Stimulated activated naive CD8-positive, alpha-beta T cell treated with anti-CD3 and anti-CD28 coated beads, Interleukin-15, Interleukin-2, amounts not matched to agents 100 ng/mL and 50 ng/mL, for 24 hours (primary cell): ENCODE results near the gene MIOS.

Experiments used
- H3K27ac Mint-ChIP-seq: one replicate; pipeline ENCODE4 v1.8.0; 2021; ENCODE audit warnings: mild to moderate bottlenecking, mixed read lengths
- H3K27me3 Mint-ChIP-seq: one replicate; pipeline ENCODE4 v1.8.0; 2021; ENCODE audit warnings: mixed read lengths
- H3K36me3 Mint-ChIP-seq: one replicate; pipeline ENCODE4 v1.8.0; 2021; ENCODE audit warnings: low read depth, mixed read lengths
- H3K4me1 Mint-ChIP-seq: one replicate; pipeline ENCODE4 v1.8.0; 2021; ENCODE audit warnings: low read depth, mixed read lengths
- H3K4me3 Mint-ChIP-seq: one replicate; pipeline ENCODE4 v1.8.0; 2021; ENCODE audit warnings: mild to moderate bottlenecking, mixed read lengths
- H3K9me3 Mint-ChIP-seq: one replicate; pipeline ENCODE4 v1.8.0; 2021; ENCODE audit warnings: mixed read lengths

MIOS gene

DNA sequence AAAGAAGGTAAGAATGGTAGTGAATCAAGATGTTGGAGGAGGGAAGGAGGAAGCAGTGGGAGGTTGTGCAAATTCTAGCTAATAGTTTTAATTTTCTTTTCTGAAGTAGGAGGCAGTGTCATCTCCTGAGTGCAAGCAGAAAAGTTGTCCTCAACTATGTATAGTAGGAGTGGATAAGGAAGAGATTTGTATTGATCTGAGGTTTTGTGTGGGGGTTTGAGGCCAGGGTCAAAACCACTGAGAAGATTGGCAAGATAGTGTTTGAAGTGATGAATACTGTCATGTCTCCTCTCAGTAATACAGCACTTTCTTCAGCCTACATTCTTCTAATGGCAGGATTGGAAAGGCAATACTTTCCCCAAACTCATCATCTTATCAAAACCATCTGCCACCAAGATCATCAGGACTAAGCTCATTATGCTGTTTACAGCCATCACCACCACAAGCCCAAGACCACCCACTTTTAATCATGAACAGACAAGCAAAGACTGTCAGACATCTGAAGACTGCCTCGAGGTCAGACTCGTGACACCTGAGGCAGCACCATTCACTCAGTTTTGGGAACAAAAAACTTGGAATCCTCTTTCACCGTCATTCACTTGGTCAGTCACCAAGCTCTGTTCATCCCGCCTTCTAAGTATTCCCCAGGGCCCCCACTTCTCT lies 1.5 kb upstream of the MIOS start:
- H3K27me3 Mint-ChIP-seq = no peaks in the 10 kb centered on the region
- H3K4me1 Mint-ChIP-seq = peaks cover 25% of the 10 kb centered on the region
- no peak overlapping the region for H3K4me3 Mint-ChIP-seq
- H3K27ac Mint-ChIP-seq = no peak overlapping the region
- H3K9me3 Mint-ChIP-seq = no peaks in the 10 kb centered on the region
- peaks cover 28% of the 10 kb centered on the region for H3K36me3 Mint-ChIP-seq

- Mint-ChIP-seq H3K27me3 (no peaks in the 10 kb centered on the region), H3K36me3 (peaks cover 35% of the 10 kb centered on the region), H3K9me3 (no peaks in the 10 kb centered on the region), H3K4me3 (no peak overlapping the region), H3K27ac (no peak overlapping the region), H3K4me1 (peaks cover 32% of the 10 kb centered on the region)
Observed at GRCh38 chr7:7565746-7566650, 686 bp upstream of the MIOS start.

- Mint-ChIP-seq H3K4me3 (peak overlapping the region; percentile 88), H3K27ac (peak overlapping the region; percentile 83), H3K4me1 (peaks cover 40% of the 10 kb centered on the region), H3K36me3 (peaks cover 42% of the 10 kb centered on the region), H3K27me3 (no peaks in the 10 kb centered on the region), H3K9me3 (no peaks in the 10 kb centered on the region)
Observed at GRCh38 chr7:7567898-7568531, 1.3 kb downstream of the MIOS start.

- peaks cover 47% of the 10 kb centered on the region for H3K36me3 Mint-ChIP-seq
- H3K4me1 Mint-ChIP-seq = peaks cover 45% of the 10 kb centered on the region
- peak overlapping the region; percentile 88 for H3K27ac Mint-ChIP-seq
- H3K27me3 Mint-ChIP-seq = no peaks in the 10 kb centered on the region
- H3K4me3 Mint-ChIP-seq = peak overlapping the region; percentile 88
- no peaks in the 10 kb centered on the region for H3K9me3 Mint-ChIP-seq
Observed at GRCh38 chr7:7568553-7568952, 1.9 kb downstream of the MIOS start.

- Mint-ChIP-seq H3K9me3 (no peaks in the 10 kb centered on the region), H3K4me3 (peak overlapping the region; percentile 88)
Observed at GRCh38 chr7:7569081-7569527, 2.4 kb downstream of the MIOS start.

DNA sequence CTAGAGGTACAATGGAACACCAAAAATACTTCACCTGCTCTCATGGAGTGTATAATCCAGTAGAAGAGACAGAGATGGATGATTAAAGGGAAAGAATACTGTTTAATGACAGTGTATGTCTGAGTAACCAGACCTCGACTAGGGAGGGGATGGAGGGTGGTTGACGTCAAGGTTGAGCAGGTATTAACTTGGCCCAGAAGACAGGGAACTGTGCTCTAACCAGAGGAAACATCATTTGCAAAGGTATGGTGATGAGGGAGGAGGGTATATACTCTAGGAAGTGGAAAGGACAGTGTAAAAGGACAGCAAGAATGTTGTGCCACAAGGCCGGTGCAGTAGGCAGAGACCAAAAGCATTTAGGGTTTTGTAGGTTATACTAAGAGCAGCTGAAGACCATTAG lies 2.9 kb downstream of the MIOS start:
- no peaks in the 10 kb centered on the region for H3K9me3 Mint-ChIP-seq
- H3K4me1 Mint-ChIP-seq = peaks cover 53% of the 10 kb centered on the region
- peak overlapping the region; percentile 88 for H3K4me3 Mint-ChIP-seq
- no peaks in the 10 kb centered on the region for H3K27me3 Mint-ChIP-seq
- H3K27ac Mint-ChIP-seq = peak overlapping the region; percentile 88
- H3K36me3 Mint-ChIP-seq = peaks cover 57% of the 10 kb centered on the region

More at GRCh38 chr7:7569081-7569527, 2.4 kb downstream of the MIOS start:
- Mint-ChIP-seq H3K27me3 (no peaks in the 10 kb centered on the region), H3K27ac (peak overlapping the region; percentile 88), H3K36me3 (peaks cover 53% of the 10 kb centered on the region), H3K4me1 (peaks cover 49% of the 10 kb centered on the region)

GRCh38 chr7:7570584-7570983 lies 3.9 kb downstream of the MIOS start:
- peaks cover 53% of the 10 kb centered on the region for H3K4me1 Mint-ChIP-seq

DNA sequence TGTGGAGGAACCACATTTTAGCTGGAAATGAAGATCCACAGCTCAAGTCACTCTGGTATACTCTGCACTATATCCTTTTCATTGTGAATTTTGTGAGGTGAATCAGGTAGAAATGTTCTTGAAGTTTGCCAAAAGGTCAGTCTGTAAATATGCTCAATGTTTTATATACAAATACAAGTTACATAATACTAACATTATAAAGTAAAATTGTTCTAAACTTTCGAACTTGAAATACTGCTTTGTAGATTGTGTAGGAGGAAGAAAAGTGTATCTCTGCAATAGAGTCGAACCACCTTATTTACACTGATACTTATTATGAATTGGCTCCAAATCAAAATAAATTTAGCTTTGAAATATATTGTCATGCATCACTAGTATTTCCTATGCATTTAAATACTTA lies 7.0 kb downstream of the MIOS start:
- Mint-ChIP-seq H3K4me3 (no peak overlapping the region), H3K27me3 (no peaks in the 10 kb centered on the region), H3K4me1 (peaks cover 43% of the 10 kb centered on the region), H3K36me3 (peaks cover 52% of the 10 kb centered on the region), H3K9me3 (no peaks in the 10 kb centered on the region), H3K27ac (no peak overlapping the region)

More at GRCh38 chr7:7570584-7570983, 3.9 kb downstream of the MIOS start:
- no peaks in the 10 kb centered on the region for H3K9me3 Mint-ChIP-seq
- peaks cover 63% of the 10 kb centered on the region for H3K36me3 Mint-ChIP-seq
- H3K27me3 Mint-ChIP-seq = no peaks in the 10 kb centered on the region
- no peak overlapping the region for H3K27ac Mint-ChIP-seq
- H3K4me3 Mint-ChIP-seq = no peak overlapping the region

- Mint-ChIP-seq H3K4me1 (peaks cover 20% of the 10 kb centered on the region), H3K4me3 (no peak overlapping the region), H3K27me3 (no peaks in the 10 kb centered on the region), H3K27ac (no peak overlapping the region), H3K36me3 (peaks cover 41% of the 10 kb centered on the region), H3K9me3 (no peaks in the 10 kb centered on the region)
Observed at GRCh38 chr7:7576344-7576743, 9.7 kb downstream of the MIOS start.

GRCh38 chr7:7577888-7578287 lies 11.2 kb downstream of the MIOS start:
- Mint-ChIP-seq H3K36me3 (peaks cover 46% of the 10 kb centered on the region), H3K27me3 (no peaks in the 10 kb centered on the region), H3K9me3 (no peaks in the 10 kb centered on the region), H3K4me1 (peaks cover 14% of the 10 kb centered on the region), H3K27ac (no peak overlapping the region), H3K4me3 (no peak overlapping the region)

DNA sequence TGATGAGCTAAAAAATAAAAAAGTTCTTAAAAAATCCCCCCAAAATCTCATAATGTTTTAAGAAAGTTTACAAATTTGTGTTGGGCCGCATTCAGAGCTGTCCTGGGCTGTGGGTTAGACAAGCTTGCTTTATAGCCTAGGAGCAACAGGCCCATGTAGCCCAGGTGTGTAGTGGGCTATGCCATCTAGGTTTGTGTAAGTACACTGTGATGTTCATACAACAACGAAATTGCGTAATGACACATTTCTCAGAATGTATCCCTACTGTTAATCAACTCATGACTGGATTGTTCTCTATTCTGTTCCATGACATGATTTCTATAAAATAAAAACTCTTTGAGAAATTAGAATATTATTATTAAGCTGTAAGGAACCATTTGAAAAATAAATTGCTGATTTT lies 13.0 kb downstream of the MIOS start:
- no peak overlapping the region for H3K27ac Mint-ChIP-seq
- H3K36me3 Mint-ChIP-seq = peaks cover 36% of the 10 kb centered on the region
- no peaks in the 10 kb centered on the region for H3K9me3 Mint-ChIP-seq
- H3K4me3 Mint-ChIP-seq = no peak overlapping the region
- no peaks in the 10 kb centered on the region for H3K27me3 Mint-ChIP-seq
- H3K4me1 Mint-ChIP-seq = no peaks in the 10 kb centered on the region

DNA sequence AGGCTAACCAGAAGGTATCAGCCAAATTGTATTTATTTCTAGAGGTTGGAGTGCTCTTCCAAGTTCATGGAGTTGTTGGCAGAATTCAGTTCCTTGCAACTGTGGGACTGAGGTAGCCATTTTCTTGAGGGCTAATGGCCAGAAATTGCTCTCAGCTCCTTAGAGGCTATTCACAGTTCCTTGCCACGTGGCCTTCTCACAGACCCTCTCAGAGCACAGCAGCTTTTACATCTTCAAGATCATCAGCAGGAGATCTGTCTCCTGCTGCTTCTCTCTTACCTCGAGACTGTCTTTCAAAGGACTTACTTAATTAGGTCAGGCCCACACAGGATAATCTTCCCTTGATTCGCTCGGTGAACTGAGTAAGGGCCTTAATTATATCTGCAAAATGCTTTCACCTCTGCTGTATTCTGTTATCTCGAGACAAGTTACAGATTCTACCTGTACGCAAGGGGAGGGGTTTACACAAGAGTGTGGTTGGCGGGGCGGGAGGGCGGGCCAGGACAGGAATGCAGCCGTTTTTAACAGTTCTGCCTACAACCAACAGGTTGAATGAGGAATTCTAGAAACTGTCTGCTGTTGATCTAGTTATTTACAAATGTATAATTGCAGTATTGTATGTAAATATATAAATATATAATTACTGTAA lies 15.0 kb downstream of the MIOS start:
- H3K27ac Mint-ChIP-seq = no peak overlapping the region
- H3K36me3 Mint-ChIP-seq = peaks cover 30% of the 10 kb centered on the region
- no peak overlapping the region for H3K4me3 Mint-ChIP-seq
- no peaks in the 10 kb centered on the region for H3K27me3 Mint-ChIP-seq
- no peaks in the 10 kb centered on the region for H3K4me1 Mint-ChIP-seq
- H3K9me3 Mint-ChIP-seq = no peaks in the 10 kb centered on the region

DNA sequence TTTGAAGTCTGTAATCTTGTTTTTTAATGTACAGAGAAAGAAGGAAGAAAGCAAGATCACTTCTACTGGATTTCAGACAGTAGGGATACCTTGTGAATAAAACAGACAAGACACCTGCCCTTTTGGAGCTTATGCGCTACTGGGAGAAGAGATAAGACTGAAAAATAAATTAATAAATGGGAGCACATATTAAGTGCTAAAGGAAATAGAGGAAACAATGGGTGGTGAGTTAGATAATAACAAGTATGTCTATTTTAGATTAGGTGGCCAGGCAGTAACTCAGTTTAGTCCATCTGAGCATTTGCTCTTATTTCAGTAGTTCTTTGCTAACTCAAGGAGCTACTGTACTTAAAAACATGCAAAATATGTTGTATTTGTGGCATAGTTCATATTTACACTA lies 15.9 kb downstream of the MIOS start:
- no peak overlapping the region for H3K4me3 Mint-ChIP-seq
- no peaks in the 10 kb centered on the region for H3K27me3 Mint-ChIP-seq
- no peak overlapping the region for H3K27ac Mint-ChIP-seq
- H3K36me3 Mint-ChIP-seq = peaks cover 30% of the 10 kb centered on the region
- no peaks in the 10 kb centered on the region for H3K9me3 Mint-ChIP-seq
- no peaks in the 10 kb centered on the region for H3K4me1 Mint-ChIP-seq

DNA sequence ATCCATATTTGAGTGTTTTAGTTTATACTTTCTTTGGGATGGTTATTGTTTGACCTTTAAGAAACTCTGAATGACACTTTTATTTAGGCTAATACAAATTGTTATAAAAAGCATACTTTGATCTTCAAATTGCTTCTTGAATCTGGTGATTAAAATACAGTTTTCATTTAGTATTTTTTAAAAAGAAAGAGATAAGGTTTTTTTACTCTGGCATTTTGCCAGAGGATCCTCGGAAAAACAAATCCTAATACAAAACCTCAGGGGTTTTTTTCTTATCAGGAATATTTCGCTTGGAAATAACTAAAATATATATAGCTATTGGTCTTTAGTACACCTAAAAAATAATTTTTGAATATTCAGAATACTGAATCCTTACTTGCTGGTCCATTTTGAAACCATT lies 17.0 kb downstream of the MIOS start:
- Mint-ChIP-seq H3K36me3 (peaks cover 35% of the 10 kb centered on the region), H3K4me1 (no peaks in the 10 kb centered on the region), H3K4me3 (no peak overlapping the region), H3K27ac (no peak overlapping the region), H3K9me3 (no peaks in the 10 kb centered on the region), H3K27me3 (no peaks in the 10 kb centered on the region)
